Cardiac septum (tissue), 1 donor: ENCODE measurements around the gene RPF1. TPM values are rescaled to one million over a fixed set of nuclear protein-coding genes. Genes with fewer than 3 reads are reported as not detected.

Experiments
- DNase-seq: peaks from one replicate; pipeline ENCODE4 v3.0.0-alpha.2; 2020; ENCODE audit warnings: low spot score
- intact Hi-C: fragments of 100-400 bp; cut with DNase I; formaldehyde crosslinking; loops from one replicate; pipeline ENCODE4 v1.14.0; 2022
- total RNA-seq: library from RNA; stranded (reverse); fragmentation: NEBNext Ultra II Directional; extraction: Animal tissue kit (Norgen Biotek cat#: 25700); gene quantifications from one replicate; pipeline ENCODE4 v1.2.1, GENCODE V29; 2021
- donor health status: DM: no; HTN: no; CAD: no.

RPF1 gene
- total RNA-seq, 1 donor from 2014 or later: 34.3 TPM

DNA sequence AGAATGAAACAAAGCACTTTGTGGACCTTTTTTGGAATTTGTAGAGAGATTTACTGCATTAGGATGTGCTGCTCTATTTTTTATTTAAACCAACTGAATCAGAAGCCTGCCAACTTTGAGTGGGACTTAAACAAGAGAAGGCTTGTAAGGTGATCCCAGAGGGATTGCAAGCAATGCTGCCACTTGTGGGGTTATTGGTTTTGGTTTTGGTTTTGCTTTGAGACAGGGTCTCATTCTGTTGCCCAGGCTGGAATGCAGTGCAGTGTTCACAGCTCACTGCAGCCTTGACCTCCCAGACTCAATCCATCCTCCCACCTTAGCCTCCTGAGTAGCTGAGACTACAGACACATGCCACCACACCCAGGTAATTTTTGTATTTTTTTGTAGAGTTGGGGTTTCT lies 59.5 kb downstream of the RPF1 start:
- intact Hi-C loops: no loop called here
- DNase-seq: no peak

DNA sequence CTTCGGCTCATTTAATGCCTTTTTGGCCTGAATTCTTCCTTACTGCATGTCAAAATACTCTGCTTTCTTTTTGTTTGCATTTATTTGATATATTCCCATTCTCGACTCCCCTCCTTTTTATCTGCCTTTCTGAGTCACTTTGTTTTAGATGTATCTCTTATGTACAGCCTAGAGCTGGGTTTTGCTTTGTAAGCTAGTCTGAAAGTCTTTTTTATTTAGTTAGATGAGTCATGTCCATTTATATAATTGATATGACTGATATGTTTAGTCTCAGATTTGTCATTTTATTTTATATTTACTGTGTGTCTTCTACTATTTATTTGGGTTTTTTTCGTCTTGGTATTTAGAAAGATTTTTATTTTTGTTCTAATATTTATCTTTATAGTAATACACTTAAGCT lies 60.9 kb downstream of the RPF1 start:
- no peak for DNase-seq
- intact Hi-C loops: no loop called here

DNA sequence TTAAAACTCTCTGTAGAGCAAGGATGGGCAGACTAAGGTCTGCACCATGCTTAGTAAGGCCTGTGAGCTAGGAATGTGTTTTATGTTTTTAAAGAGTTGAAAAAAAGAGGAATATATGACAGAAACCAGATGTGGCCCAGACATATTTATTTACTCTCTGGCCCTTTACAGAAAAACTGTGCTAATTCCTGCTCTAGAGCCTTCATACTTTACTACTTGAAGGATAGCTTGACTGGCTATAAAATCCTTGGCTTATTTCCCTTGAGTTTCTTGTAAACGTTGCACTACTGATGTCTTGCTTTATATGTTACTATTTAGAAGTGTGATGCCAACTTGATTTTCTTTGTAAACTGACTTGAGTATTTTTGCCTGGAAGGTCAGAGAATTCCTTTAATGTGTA lies 61.7 kb downstream of the RPF1 start:
- DNase-seq: no peak
- intact Hi-C loops: no loop called here

DNA sequence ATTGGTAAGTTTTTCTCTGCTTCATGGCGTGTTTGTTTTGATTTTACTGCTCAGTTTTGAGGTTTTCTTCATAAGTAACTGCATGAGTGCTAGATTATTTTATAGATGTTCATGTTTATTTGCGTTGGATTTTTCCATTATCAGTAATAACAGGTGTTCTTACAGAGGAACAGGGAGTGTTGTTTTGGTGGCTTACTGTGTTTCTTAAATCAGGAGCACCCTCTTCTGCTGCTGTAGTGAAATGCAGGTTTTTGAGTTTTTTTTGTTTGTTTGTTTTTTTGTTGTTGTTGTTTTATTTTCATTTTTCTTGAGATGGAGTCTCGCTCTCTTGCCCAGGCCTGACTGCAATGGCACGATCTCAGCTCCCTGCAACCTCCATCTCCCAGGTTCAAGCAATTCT lies 62.6 kb downstream of the RPF1 start:
- intact Hi-C loops: no loop called here

More for the DNA sequence above, 62.6 kb downstream of the RPF1 start:
- DNase-seq: no peak

Other genes with a start within 250 kb of the RPF1 start
- gene SAMD13, start 177.6 kb upstream of the RPF1 start, total RNA-seq: 0.78 TPM
- gene DNASE2B, start 80.8 kb upstream of the RPF1 start, total RNA-seq: not detected
- 1.2 TPM for gene SPATA1, start 27.1 kb downstream of the RPF1 start, total RNA-seq
- gene GNG5, start 27.3 kb downstream of the RPF1 start, total RNA-seq: 133 TPM
- gene CTBS, start 95.2 kb downstream of the RPF1 start, total RNA-seq: 11.6 TPM
- 12.0 TPM for gene SSX2IP, start 211.2 kb downstream of the RPF1 start, total RNA-seq